ENCODE measurements around the gene IGF2BP3.

The IGF2BP3 gene

GRCh38 chr7:23472046-23472445 lies 1.8 kb upstream of the IGF2BP3 start:
- DNase-seq, result no peak

GRCh38 chr7:23471106-23471859 lies 992 bp upstream of the IGF2BP3 start:
- DNase-seq, result peak; percentile 69

DNA sequence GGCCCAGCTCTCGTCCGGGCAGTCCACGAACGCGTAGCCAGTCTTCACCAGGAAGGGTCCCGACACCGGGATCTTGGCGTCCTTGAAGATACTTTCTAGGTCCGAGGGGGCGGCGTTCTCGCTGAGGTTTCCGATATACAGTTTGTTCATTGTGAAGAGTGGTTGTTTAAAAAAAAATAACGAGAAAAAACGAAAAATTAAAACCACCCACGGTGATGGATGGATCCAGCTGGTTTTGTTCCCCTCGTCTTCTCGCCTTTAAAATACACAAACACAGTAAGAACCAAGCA lies 385 bp downstream of the IGF2BP3 start:
- DNase-seq, result no peak

DNA sequence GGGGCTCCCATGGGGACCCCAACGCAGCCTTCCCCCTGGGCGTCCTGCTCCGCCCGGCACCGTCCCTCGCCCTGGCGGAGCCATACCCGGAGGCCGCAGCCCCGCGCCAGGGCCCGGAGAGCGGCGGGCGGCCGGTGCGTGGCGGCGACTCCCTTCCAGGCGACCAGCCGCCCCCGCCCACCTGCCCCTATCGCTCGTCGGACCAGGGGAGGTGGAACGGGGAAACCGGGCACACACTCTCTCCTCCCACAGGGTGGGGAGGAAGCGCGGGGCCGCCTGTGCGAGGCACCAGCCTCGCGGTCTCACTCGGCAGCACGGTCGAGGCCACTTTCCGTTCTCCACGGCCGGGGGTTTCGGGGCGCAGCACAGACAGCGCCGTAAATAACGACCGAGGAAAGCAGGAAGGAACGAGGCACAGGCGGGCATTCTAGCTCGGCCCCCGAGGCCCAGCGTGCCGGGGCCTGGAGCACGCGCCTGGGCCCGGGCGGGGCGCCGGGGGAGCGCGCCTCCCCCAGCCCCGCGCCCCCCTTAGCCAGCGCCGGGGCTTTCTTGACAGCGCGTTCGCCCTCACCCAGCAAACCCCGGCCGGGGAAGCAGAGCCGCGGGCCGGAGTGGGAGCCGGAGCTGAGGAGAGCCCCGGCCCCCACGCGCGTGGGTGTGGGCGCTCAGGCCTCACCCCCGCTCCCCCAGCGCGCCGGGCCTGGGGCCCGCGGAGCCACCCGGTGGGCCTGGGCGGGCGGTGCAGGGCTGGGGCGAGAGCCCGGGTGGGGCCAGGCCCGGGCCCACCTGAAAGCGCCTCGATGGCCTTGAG lies 936 bp downstream of the IGF2BP3 start:
- DNase-seq, result no peak

DNA sequence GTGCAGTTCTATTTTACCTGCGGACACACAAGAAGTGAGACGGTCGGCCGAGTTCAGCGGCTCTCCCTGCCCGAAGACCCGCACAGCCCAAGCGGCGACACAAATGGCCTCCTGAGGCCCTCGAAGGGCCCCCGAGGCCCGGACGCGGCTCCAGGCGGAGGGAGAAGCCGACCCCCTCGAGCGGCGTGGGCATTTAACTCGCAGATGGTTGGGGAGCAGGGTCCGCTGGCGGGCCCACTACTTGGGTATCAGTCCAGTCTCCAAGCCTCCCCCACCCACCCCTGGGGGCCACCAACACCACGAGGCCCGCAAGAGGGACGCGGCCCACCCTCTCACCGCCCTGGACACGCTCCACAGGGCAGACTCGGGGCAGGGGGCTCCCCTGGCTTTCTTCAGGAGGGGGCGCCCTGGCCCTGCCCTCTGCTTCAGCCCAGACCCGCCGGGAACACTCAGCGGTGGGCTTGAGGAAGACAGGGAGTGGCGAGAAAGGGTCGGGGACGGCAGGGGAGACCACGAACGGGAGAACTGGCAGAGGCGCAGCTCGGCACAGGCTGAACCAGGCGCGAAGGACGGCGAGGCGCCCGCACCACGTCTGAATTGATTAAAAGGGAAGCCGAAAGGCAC lies 1.7 kb downstream of the IGF2BP3 start:
- DNase-seq, result no peak

- DNase-seq, result no peak
Measured at GRCh38 chr7:23467806-23468525, 2.3 kb downstream of the IGF2BP3 start.

GRCh38 chr7:23467291-23467805 lies 2.9 kb downstream of the IGF2BP3 start:
- no peak for DNase-seq

GRCh38 chr7:23462846-23463245 lies 7.4 kb downstream of the IGF2BP3 start:
- DNase-seq, result no peak

- DNase-seq, result no peak
Measured at GRCh38 chr7:23458044-23458443, 12.2 kb downstream of the IGF2BP3 start.

DNA sequence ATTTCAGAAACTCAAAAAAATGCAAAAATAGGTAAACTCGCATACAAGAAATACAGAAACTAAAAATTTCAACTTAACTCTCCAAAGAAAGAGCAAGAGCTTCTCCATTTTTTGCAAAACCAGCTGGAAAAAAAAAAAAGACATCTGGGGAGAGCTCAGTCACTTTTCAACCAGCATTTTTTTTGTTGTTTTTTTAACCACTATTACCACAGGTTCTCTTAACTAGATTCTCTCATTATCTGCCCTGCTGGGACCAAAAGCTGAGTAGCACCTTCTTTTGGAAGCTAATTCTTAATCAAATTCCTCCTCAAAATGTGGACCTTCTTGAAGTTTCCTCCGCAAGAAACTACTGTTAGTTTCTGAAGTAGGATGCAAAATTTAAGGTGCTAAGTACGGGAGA lies 14.2 kb downstream of the IGF2BP3 start:
- DNase-seq, result no peak

DNA sequence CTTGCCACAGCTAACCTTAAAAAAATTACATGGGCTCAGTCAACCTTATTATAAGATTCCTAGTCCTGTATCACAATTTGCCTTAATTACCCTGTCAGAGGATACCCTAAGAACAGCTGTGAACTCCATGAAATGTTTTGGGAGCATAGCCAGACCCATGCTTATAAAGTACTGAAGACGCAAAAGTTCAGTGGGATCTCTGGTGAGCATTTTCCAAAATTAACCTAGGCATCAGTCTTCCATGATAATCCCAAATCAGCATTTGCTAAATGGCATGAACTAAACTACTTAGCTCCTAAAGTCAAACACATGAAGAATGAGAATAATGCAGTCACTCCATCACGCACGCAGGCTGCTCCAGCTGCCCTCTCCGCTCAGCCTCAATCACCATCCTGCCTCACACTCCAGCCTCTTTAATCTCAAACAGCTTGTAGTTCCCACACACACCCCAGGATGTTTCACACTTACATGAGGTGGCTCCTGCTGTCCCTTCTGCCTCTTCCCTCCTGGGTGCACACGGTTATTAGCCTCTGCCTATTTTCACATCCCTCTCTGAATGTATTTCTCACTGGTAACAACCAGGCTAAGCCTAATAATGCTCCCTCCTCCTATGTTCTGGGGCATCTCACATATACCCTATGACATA lies 15.3 kb downstream of the IGF2BP3 start:
- no peak for DNase-seq

DNA sequence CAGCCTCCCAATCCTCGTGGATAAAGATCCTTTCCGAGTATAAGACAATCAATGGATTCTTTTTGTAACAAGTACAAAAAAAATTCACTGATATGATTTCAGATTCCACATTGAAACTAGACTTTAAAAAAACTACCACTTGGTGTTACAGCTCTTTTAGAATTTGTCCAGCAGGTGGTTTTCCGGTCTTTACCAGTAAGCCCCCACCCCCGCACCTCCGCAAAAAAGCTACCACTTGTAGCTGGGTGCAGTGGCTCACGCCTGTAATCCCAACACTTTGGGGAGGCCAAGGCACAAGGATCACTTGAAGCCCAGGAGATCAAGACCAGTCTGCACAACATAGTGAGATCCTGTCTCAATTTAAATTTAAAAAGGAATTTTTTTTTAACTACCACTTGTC lies 19.8 kb downstream of the IGF2BP3 start:
- DNase-seq, result no peak

GRCh38 chr7:23449941-23450340 lies 20.4 kb downstream of the IGF2BP3 start:
- DNase-seq, result no peak

- no peak for DNase-seq
Measured at GRCh38 chr7:23445326-23445725, 25.0 kb downstream of the IGF2BP3 start.

- DNase-seq, result no peak
Measured at GRCh38 chr7:23443974-23444373, 26.3 kb downstream of the IGF2BP3 start.

DNA sequence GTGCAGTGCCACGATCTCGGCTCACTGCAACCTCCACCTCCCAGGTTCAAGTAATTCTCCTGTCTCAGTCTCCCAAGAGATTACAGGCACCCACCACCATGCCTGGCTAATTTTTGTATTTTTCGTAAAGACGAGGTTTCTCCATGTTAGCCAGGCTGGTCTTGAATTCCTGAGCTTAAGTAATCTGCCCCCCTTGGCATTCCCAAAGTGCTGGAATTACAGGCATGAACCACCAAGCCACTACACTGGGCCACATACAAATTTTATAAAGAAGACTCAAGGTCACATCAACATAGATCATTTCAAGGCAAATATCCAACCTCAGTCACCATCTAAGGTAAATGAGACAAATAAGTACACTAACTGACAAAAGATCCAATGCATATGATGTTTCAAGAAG lies 32.1 kb downstream of the IGF2BP3 start:
- no peak for DNase-seq

DNA sequence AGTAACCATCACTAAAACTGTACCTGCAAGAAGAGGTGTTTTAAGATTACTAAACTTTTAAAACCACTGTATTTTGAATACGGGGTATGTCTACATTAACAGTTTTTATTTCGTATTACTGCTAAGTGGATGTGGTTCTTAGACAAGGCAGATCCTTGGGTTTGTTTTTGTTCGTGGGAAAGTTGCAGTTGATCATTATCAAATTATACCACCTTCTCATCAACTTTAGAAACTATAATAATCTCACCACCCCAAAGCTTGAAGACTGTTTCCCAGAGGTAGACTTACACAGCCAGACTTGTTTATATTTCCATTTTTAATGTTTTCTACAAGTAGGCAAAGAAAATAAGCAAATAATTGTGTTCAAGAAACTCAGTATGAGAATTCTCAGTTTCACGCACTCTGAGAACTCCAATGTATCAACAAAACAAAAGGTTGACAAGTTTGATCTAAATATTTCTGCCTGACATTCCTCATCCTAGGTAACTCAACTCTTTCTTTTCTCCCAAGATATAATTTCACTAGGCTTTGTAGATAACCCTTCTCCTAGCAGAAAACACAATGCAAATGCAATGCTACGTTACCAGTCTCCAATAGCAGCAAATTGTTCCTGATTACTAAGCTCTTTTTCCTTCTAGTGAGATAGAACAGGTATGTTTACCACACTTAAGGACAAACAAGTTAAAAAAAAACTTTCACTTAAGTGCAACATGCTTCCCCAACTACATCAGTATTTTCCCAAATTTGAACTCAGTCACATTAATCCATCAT lies 36.0 kb downstream of the IGF2BP3 start:
- DNase-seq, result no peak

GRCh38 chr7:23431702-23432199 lies 38.5 kb downstream of the IGF2BP3 start:
- no peak for DNase-seq

DNA sequence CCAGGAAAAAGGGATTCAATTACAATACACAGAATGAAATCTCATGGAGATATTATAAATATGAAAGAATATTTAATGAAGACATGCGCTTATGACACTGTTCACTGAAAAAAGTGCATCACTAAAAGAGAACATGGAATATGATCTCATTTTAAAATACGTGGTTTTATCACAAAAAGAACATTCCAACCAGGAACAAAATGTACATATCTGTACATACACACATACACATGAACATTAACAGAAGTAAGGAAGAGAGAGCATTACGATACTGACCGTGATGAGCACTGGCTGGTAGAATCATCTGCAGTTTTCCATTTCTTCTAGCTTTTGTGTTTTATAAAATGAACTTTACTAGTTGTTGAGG lies 39.4 kb downstream of the IGF2BP3 start:
- no peak for DNase-seq

DNA sequence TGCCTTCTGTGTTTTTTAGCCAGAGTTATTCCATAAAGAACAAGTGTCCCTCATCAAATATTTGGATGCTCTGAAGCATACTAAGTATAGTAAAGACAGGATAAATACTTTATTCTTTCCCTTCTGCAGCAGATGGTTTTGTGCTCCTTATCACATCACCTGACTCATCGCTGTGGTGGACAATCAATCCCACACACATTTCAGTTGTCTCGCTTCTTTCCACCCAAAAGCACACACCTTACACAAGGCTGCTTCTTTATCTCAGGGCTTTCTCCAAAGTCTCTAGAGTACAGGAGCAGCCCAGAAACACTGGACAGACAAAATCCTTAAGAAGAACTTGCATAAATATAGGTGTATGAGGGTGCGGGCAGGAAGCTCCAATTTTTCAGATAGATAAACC lies 43.4 kb downstream of the IGF2BP3 start:
- DNase-seq, result no peak

GRCh38 chr7:23422909-23423308 lies 47.4 kb downstream of the IGF2BP3 start:
- no peak for DNase-seq

GRCh38 chr7:23422384-23422783 lies 47.9 kb downstream of the IGF2BP3 start:
- no peak for DNase-seq
